HG02623 (cell line): ENCODE measurements around the gene SUPT20HL1.

Experiments
- ATAC-seq: cut with Tn5 transposase; IDR thresholded peaks from one replicate; pipeline ENCODE4 v1.9.1; 2021; ENCODE audit warnings: moderate library complexity; ENCODE audit not compliant: unreplicated experiment

SUPT20HL1 gene

DNA sequence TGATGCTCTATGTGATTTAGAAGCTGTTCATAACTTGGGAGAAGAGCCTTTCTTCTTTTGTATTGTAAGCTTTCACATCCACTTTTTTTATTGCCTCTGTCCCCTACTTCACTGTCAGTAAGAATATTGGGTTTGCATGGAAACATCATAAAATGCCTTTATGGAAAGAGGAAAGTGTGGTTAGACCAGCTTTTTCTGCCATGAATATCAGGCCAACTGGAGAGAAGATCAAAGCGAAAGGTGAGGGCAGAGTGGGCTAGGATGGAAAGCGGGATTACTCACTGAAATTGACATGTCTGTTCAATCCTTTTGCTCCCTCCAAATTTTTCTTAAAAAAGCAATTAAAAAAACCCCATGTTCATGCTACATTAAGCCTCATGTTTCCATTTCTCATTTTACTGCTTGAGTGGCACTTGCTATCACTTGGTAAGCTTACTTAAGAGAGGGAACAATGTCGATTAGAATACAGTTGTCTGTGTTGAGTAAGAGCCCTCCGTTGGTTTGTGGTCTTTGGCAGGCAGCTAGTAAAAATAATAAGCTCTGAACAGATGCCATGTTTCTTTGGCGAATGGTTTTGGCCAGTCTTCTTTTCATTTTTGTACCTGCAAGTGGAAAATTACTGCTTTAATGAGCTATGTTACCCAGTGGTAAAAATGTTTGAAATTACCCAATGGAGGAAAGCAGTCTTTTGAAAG is 35.9 kb downstream of the SUPT20HL1 start:
- ATAC-seq, result no peak

DNA sequence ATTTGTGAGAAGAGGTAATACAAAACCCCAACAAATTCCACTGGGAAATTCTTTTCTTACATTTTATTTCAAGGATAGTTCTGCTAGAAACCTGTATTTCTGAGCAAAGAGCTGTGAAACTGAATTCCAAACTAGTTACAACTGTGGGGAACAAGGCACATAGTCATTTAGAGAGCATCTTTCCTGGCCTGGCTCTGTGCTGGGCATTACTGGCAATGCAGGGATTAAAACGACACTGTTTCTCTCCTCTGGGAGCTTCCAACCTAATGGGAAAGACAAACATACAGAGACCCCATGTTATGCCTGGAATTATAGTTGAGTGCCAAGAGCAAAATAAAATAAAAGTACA is 36.5 kb downstream of the SUPT20HL1 start:
- no peak for ATAC-seq

DNA sequence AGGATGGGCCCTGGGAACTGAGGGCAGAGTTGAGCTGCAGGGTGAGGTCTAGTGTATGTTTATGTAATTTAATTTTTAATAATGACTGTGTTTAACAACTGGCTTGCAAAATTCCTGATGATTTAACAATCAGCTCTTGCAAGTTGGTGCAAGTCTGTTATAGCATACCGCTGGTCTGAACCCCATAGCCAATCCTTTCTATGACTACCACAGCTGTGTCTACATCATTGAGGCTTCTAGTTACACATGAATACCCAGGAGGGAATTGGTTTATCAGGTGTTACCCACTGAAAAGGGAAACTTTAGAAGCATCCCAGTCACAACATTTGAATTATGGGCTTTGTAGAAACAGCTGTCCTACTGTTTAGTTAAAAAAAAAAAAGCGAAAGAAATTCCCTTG is 38.3 kb downstream of the SUPT20HL1 start:
- ATAC-seq, result no peak

DNA sequence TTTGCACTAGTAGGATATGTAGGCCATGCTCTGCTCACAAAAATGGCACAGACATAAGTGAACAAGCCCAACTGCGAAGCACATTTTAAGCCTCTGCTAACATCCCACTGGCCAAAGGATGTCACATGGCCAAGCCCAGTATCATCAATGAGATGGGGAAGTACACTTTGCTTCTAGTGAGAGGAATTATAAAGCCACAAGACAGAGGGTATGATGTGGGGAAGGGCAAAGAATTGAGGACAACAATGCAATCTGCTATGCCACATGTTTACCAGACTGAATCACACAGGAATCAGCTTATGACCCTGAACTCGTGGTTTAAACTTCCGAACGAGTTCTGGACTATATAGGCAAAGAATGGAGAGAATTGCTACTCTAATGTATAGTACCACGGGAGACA is 39.1 kb downstream of the SUPT20HL1 start:
- no peak for ATAC-seq

DNA sequence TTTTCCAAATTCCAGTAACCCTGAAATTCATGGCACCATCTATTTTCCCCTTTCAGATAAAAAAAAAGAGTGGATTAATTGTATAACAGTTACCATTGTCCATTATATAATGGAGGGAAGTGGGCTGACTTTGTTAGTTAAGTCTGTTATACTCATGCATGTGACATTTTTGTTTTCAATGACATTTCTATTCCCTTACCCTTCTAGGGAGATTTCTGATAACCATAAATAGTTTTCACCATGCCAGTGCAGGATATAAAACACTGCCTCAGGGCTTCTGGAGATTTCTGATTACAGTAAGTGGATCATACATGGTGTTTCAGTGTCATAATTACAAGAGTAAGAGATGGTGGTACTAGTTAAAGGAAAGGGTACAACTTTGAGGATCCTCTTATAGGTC is 45.5 kb downstream of the SUPT20HL1 start:
- ATAC-seq, result no peak
